ENCODE data around the gene NUP85.
"Not testable (repeated sequence)": the region's sequence is repeated elsewhere in the genome, so short reads cannot be mapped to it uniquely, and the experiment has no call there.

The NUP85 gene

GRCh38 chr17:75269844-75270217, 64.4 kb downstream of the NUP85 start:
- DNase-seq (ENCODE audit: low read depth, low spot score): no peak

- DNase-seq (ENCODE audit: low read depth, low spot score): no peak
Observed at GRCh38 chr17:75270218-75270965, 64.9 kb downstream of the NUP85 start.

GRCh38 chr17:75270966-75271232, 65.4 kb downstream of the NUP85 start, which contains the start of gene MIF4GD:
Gene MIF4GD (minus strand): TSS chr17:75271231. CDS start chr17:75270195, 1,036 bp downstream.
- DNase-seq (ENCODE audit: low read depth, low spot score): no peak

GRCh38 chr17:75271233-75271954, 65.9 kb downstream of the NUP85 start:
- DNase-seq (ENCODE audit: low read depth, low spot score): no peak

GRCh38 chr17:75271955-75272847, 66.7 kb downstream of the NUP85 start:
- no peak for DNase-seq (ENCODE audit: low read depth, low spot score)

- no peak for DNase-seq (ENCODE audit: low read depth, low spot score)
Observed at GRCh38 chr17:75272848-75273184, 67.3 kb downstream of the NUP85 start.

GRCh38 chr17:75273977-75274708, 68.7 kb downstream of the NUP85 start:
- DNase-seq (ENCODE audit: low read depth, low spot score): no peak

GRCh38 chr17:75277664-75278071, 72.2 kb downstream of the NUP85 start:
- no peak for DNase-seq (ENCODE audit: low read depth, low spot score)

- DNase-seq (ENCODE audit: low read depth, low spot score): not testable (repeated sequence)
Observed at GRCh38 chr17:75280189-75280588, 74.7 kb downstream of the NUP85 start.

GRCh38 chr17:75285123-75285522, 79.6 kb downstream of the NUP85 start:
- DNase-seq (ENCODE audit: low read depth, low spot score): no peak
